Panc1 (cell line): ENCODE data around the gene FZD2. TPM values are rescaled to one million over a fixed set of nuclear protein-coding genes. Genes with fewer than 3 reads are reported as not detected.
A peak's percentile ranks its signal among the peaks of the same experiment; 100 is the strongest.

Experiments
- ATAC-seq: fragments of 200-7000 bp; cut with Tn5 transposase; 2 replicates; pipeline ENCODE4 v1.9.1; 2020; ENCODE audit warnings: mild to moderate bottlenecking, moderate library complexity
- BruUV-seq: library from RNA; stranded (reverse); fragments of 400-500 nt; replicated peaks from 2 replicates; lab custom pipeline; 2021; lab: Mats Ljungman, UMichigan
- CTCF ChIA-PET: fragments of 300-600 bp; sonication (Branson Sonifier 250); formaldehyde crosslinking; loops from one replicate; lab custom pipeline; 2022; ENCODE audit warnings: antibody characterized with exemption; lab: Charles Lee
- POLR2A ChIA-PET: fragments of 300-600 bp; sonication (Branson Sonifier 250); formaldehyde crosslinking; loops from one replicate; lab custom pipeline; 2022; ENCODE audit warnings: antibody characterized with exemption; lab: Charles Lee
- DNase-seq: peaks from one replicate; pipeline ENCODE4 v3.0.0-alpha.2; 2010; ENCODE audit warnings: low read depth, low spot score
- H3K27ac ChIP-seq: 2 replicates; pipeline ENCODE4 v1.5.1; 2011; ENCODE audit warnings: mild to moderate bottlenecking, low read length, inconsistent platforms
- H3K27me3 ChIP-seq: fragments of 200-500 bp; sonication (Bioruptor generic); 2 replicates; pipeline ENCODE4 v1.6.0; 2014; ENCODE audit warnings: low read length, inconsistent platforms; ENCODE audit not compliant: control insufficient read depth, insufficient read depth
- H3K36me3 ChIP-seq: fragments of 200-500 bp; sonication (Bioruptor generic); 2 replicates; pipeline ENCODE4 v1.5.1; 2014; ENCODE audit warnings: inconsistent platforms, mild to moderate bottlenecking, low read length, moderate library complexity; ENCODE audit not compliant: control insufficient read depth, insufficient read depth
- H3K4me1 ChIP-seq: 2 replicates; pipeline ENCODE4 v1.5.1; 2011; ENCODE audit warnings: inconsistent platforms, mild to moderate bottlenecking, low read length, moderate library complexity; ENCODE audit not compliant: control insufficient read depth, insufficient read depth
- H3K4me3 ChIP-seq, 2 experiments: 2 replicates each; pipeline ENCODE4 v1.5.1; 2011 to 2012; ENCODE audit warnings: low read depth in 2 of 2, low read length in 2 of 2, mild to moderate bottlenecking in 2 of 2, inconsistent platforms in 1 of 2, moderate library complexity in 1 of 2
- H3K9me3 ChIP-seq: fragments of 200-500 bp; sonication (Bioruptor generic); 2 replicates; pipeline ENCODE4 v1.5.1; 2014; ENCODE audit warnings: low read depth, mild to moderate bottlenecking, inconsistent platforms, low read length, moderate library complexity; ENCODE audit not compliant: control insufficient read depth, insufficient read depth
- POLR2AphosphoS5 ChIP-seq: IDR thresholded peaks from 2 replicates; pipeline ENCODE4 v1.6.1; 2012; ENCODE audit warnings: mild to moderate bottlenecking, low read depth, low read length, moderate library complexity
- SIN3A ChIP-seq: IDR thresholded peaks from 2 replicates; pipeline ENCODE4 v1.6.1; 2012; ENCODE audit warnings: low read depth, mild to moderate bottlenecking, low read length, moderate library complexity, borderline replicate concordance; ENCODE audit not compliant: insufficient read depth
- TCF7L2 ChIP-seq: IDR thresholded peaks from 2 replicates; pipeline ENCODE4 v1.6.1; 2011; ENCODE audit warnings: mild to moderate bottlenecking, low read depth, low read length, inconsistent platforms
- in situ Hi-C: cut with HindIII; loops from 2 replicates; pipeline ENCODE4 v1.10.0; 2016; ENCODE audit warnings: low sequenced_read_pairs, low pct_unique_long_range_greater_than_20kb
- intact Hi-C: fragments of 100-400 bp; cut with micrococcal nuclease; formaldehyde crosslinking; loops from one replicate; pipeline ENCODE4 v1.10.0; 2022; ENCODE audit not compliant: unreplicated experiment
- total RNA-seq: library from RNA; stranded (reverse); gene quantifications from one replicate; pipeline ENCODE4 v1.2.1, GENCODE V29; 2021; ENCODE audit not compliant: unreplicated experiment
- TF ChIP-seq, protein P1 (sequence below), 2 experiments: IDR thresholded peaks; 2 replicates each; pipeline ENCODE4 v1.6.1; 2011 to 2012; ENCODE audit warnings: low read depth in 2 of 2, control low read depth in 1 of 2, low read length in 1 of 2, mild to moderate bottlenecking in 1 of 2, moderate library complexity in 1 of 2; ENCODE audit not compliant: insufficient read depth in 1 of 2
- TF ChIP-seq, protein P2 (sequence below): fragments of 450-650 bp; IDR thresholded peaks from 2 replicates; pipeline ENCODE4 v1.5.1; 2017; ENCODE audit warnings: mild to moderate bottlenecking

FZD2 gene
- total RNA-seq, 1 experiment from 2014 or later, result 35.4 TPM

DNA sequence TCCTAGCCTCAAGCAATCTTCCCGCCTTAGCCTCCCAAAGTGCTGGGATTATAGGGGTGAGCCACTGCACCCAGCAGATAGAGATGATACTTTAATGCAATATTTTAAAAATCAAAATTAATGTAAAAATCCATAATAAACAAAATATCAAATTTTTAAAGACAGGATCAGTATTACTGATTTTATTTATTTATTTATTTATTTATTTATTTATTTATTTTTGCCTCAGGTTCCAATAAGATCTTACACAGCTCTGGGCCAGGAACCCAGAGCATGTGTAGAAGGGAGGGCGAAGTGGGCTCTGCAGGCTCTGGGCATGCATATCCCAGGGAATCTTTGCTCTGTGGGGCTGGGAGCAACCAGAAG is 41.6 kb downstream of the FZD2 start:
- in situ Hi-C loops, result no loop called here

DNA sequence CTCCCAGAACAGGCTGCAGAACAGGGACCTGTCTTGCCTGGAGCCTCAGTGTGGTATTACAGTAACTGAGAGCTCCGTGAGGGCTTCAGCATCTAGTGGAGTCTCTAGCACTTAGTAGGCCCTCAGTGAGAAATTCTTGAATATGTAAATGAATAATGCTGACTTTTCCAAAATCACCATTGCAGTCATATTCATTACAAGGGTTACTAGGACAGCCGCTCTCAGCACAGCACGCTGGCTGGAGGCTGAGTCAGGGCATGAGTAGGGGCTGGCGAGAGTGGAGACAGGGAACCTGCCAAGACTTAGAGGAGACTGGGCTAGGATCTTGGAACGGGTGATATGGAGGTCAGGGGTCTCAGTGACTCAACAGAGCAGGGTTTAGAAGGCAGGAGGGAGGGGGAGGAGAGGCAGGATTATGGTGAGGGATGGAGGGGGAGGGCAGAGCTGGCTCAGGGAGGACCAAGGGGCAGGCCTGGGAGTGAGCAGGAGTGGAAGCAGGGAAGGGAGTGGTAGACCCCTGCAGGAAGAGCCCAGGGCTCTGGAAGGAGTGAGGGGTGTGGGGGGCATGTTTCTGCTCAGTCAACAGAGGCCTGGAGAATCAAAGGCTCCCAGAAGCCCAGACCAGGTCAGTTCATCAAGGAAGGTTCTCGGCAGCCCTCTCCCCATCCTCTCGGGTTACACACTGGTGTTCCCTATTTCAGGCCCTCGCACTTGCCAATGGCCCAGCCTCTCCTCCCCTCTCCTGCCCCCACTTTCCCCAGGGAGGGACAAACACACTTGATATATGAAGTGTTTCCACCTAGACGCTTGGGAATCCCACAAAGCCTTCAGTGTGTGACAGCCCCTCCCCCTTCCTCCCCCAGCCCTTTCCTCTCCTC is 42.3 kb downstream of the FZD2 start:
- DNase-seq, result no peak
- Histone ChIP-seq H3K36me3 (no peaks in the 10 kb centered on the region), H3K9me3 (no peaks in the 10 kb centered on the region), H3K27ac (peak overlapping the region; percentile 39; the same call in 1 of the 2 replicates), H3K4me1 (peaks cover 2% of the 10 kb centered on the region; the same call in 1 of the 2 replicates), H3K27me3 (no peaks in the 10 kb centered on the region), H3K4me3 (no peak overlapping the region)
- no TSS peak for BruUV-seq
- CTCF ChIA-PET, result no interaction called here
- in situ Hi-C loops, result no loop called here
- ATAC-seq, result peak; percentile 89
- TF ChIP-seq SIN3A (no peak), TCF7L2 (no peak), POLR2AphosphoS5 (no peak)
- TF ChIP-seq, protein P1, sequence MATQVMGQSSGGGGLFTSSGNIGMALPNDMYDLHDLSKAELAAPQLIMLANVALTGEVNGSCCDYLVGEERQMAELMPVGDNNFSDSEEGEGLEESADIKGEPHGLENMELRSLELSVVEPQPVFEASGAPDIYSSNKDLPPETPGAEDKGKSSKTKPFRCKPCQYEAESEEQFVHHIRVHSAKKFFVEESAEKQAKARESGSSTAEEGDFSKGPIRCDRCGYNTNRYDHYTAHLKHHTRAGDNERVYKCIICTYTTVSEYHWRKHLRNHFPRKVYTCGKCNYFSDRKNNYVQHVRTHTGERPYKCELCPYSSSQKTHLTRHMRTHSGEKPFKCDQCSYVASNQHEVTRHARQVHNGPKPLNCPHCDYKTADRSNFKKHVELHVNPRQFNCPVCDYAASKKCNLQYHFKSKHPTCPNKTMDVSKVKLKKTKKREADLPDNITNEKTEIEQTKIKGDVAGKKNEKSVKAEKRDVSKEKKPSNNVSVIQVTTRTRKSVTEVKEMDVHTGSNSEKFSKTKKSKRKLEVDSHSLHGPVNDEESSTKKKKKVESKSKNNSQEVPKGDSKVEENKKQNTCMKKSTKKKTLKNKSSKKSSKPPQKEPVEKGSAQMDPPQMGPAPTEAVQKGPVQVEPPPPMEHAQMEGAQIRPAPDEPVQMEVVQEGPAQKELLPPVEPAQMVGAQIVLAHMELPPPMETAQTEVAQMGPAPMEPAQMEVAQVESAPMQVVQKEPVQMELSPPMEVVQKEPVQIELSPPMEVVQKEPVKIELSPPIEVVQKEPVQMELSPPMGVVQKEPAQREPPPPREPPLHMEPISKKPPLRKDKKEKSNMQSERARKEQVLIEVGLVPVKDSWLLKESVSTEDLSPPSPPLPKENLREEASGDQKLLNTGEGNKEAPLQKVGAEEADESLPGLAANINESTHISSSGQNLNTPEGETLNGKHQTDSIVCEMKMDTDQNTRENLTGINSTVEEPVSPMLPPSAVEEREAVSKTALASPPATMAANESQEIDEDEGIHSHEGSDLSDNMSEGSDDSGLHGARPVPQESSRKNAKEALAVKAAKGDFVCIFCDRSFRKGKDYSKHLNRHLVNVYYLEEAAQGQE (IDR thresholded peaks at IDR 0.05; ENCODE audit: insufficient read depth in 1 of 2, low read depth in 2 of 2, low read length in 1 of 2), result no peak
- TF ChIP-seq, protein P2, sequence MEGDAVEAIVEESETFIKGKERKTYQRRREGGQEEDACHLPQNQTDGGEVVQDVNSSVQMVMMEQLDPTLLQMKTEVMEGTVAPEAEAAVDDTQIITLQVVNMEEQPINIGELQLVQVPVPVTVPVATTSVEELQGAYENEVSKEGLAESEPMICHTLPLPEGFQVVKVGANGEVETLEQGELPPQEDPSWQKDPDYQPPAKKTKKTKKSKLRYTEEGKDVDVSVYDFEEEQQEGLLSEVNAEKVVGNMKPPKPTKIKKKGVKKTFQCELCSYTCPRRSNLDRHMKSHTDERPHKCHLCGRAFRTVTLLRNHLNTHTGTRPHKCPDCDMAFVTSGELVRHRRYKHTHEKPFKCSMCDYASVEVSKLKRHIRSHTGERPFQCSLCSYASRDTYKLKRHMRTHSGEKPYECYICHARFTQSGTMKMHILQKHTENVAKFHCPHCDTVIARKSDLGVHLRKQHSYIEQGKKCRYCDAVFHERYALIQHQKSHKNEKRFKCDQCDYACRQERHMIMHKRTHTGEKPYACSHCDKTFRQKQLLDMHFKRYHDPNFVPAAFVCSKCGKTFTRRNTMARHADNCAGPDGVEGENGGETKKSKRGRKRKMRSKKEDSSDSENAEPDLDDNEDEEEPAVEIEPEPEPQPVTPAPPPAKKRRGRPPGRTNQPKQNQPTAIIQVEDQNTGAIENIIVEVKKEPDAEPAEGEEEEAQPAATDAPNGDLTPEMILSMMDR, result no peak
- POLR2A ChIA-PET, result no interaction called here
- intact Hi-C loops, result no loop called here

More for the DNA sequence above, 41.6 kb downstream of the FZD2 start:
- CTCF ChIA-PET, result no interaction called here
- DNase-seq, result no peak
- no peaks in the 10 kb centered on the region for H3K27me3 ChIP-seq
- H3K4me3 ChIP-seq, result no peak overlapping the region
- intact Hi-C loops, result no loop called here
- no TSS peak for BruUV-seq
- H3K36me3 ChIP-seq, result no peaks in the 10 kb centered on the region
- no peak; the same call in 1 of the 2 replicates for ATAC-seq
- POLR2A ChIA-PET, result no interaction called here
- peaks cover 2% of the 10 kb centered on the region; the same call in 1 of the 2 replicates for H3K4me1 ChIP-seq
- H3K9me3 ChIP-seq, result no peaks in the 10 kb centered on the region
- H3K27ac ChIP-seq, result no peak overlapping the region
- TF ChIP-seq, protein P2, result no peak
- no peak for TF ChIP-seq TCF7L2
- TF ChIP-seq, protein P1 (IDR thresholded peaks at IDR 0.05; ENCODE audit: insufficient read depth in 1 of 2, low read depth in 2 of 2, low read length in 1 of 2), result no peak
- TF ChIP-seq SIN3A, result no peak
- no peak for TF ChIP-seq POLR2AphosphoS5
